ENCODE results near the gene MRPL23.

The MRPL23 gene

DNA sequence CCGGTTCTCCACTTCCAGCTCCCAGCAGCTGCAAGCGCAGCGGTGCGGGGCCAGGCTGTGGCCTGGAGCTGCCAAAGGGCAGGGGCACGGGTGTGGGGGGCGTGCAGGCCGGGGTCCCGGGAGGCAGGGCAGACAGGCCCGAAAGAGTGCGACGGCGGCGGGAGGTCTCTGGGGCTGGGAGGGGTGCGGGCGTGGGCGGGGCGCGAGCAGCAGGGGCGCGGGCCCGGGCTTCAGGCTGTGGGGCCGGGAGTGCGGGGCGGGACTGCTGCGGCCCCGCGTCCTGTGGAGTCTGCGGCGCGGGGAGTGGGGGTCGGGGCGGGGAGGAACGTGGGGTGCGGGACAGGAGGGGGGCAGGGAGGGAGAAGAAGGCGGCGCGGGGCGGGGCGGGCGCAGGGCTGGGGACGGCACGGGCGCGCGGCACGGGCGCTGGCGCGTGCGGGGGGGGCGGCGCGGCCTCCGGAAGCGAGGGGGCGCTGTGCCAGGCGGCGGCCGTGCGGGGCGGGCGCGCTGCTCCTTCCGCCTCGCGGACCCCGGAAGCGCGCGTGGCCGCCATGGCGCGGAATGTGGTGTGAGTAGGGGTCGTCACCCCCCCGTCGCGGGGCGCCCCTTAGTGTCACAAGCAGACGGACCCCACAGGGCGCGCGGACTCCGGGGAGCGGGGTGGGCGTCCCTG lies at the start of gene MRPL23:
MRPL23 (plus strand) TSS at position 521 of the 673 bp plus-strand sequence; CDS start at position 552, 31 bp downstream.
- TF ChIP-seq ZNF8 (CRISPR knock-in tag; IDR thresholded peaks at IDR 0.05) (no peak), ZC3H10 (CRISPR knock-in tag; IDR thresholded peaks at IDR 0.05) (no peak), TOX (CRISPR knock-in tag; IDR thresholded peaks at IDR 0.05; ENCODE audit: borderline replicate concordance) (no peak), OSR1 (CRISPR knock-in tag; IDR thresholded peaks at IDR 0.05) (no peak), ZNF565 (CRISPR knock-in tag; conservative IDR thresholded peaks at IDR 0.05; ENCODE audit: low read depth) (no peak), ISL1 (CRISPR knock-in tag; IDR thresholded peaks at IDR 0.05) (no peak), GLIS3 (CRISPR knock-in tag; IDR thresholded peaks at IDR 0.05) (no peak), SNAI2 (CRISPR knock-in tag; IDR thresholded peaks at IDR 0.05) (no peak), CREB5 (CRISPR knock-in tag; IDR thresholded peaks at IDR 0.05; ENCODE audit: low read depth) (no peak)
- TF ChIP-seq, protein P1, sequence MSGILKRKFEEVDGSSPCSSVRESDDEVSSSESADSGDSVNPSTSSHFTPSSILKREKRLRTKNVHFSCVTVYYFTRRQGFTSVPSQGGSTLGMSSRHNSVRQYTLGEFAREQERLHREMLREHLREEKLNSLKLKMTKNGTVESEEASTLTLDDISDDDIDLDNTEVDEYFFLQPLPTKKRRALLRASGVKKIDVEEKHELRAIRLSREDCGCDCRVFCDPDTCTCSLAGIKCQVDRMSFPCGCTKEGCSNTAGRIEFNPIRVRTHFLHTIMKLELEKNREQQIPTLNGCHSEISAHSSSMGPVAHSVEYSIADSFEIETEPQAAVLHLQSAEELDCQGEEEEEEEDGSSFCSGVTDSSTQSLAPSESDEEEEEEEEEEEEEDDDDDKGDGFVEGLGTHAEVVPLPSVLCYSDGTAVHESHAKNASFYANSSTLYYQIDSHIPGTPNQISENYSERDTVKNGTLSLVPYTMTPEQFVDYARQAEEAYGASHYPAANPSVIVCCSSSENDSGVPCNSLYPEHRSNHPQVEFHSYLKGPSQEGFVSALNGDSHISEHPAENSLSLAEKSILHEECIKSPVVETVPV (CRISPR knock-in tag; IDR thresholded peaks at IDR 0.05): no peak
- TF ChIP-seq, protein P2, sequence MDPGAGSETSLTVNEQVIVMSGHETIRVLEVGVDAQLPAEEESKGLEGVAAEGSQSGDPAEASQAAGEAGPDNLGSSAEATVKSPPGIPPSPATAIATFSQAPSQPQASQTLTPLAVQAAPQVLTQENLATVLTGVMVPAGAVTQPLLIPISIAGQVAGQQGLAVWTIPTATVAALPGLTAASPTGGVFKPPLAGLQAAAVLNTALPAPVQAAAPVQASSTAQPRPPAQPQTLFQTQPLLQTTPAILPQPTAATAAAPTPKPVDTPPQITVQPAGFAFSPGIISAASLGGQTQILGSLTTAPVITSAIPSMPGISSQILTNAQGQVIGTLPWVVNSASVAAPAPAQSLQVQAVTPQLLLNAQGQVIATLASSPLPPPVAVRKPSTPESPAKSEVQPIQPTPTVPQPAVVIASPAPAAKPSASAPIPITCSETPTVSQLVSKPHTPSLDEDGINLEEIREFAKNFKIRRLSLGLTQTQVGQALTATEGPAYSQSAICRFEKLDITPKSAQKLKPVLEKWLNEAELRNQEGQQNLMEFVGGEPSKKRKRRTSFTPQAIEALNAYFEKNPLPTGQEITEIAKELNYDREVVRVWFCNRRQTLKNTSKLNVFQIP (CRISPR knock-in tag; IDR thresholded peaks at IDR 0.05; ENCODE audit: borderline replicate concordance, low read depth): no peak
- peak; percentile 64 for ATAC-seq

GRCh38 chr11:1899090-1899489 lies 48.0 kb upstream of the MRPL23 start:
- no peak for ATAC-seq
- TF ChIP-seq ESRRG (CRISPR knock-in tag; IDR thresholded peaks at IDR 0.05): no peak

- no peak for ATAC-seq
- TF ChIP-seq ZFP30 (CRISPR knock-in tag; IDR thresholded peaks at IDR 0.05) (no peak), CSDC2 (CRISPR knock-in tag; IDR thresholded peaks at IDR 0.05) (no peak), SNAI2 (CRISPR knock-in tag; IDR thresholded peaks at IDR 0.05) (no peak), ISL1 (CRISPR knock-in tag; IDR thresholded peaks at IDR 0.05) (no peak), ZNF565 (CRISPR knock-in tag; conservative IDR thresholded peaks at IDR 0.05; ENCODE audit: low read depth) (no peak), ZNF8 (CRISPR knock-in tag; IDR thresholded peaks at IDR 0.05) (no peak), ZC3H10 (CRISPR knock-in tag; IDR thresholded peaks at IDR 0.05) (no peak), RARB (CRISPR knock-in tag; IDR thresholded peaks at IDR 0.05) (no peak), OSR1 (CRISPR knock-in tag; IDR thresholded peaks at IDR 0.05) (no peak), TCF4 (CRISPR knock-in tag; IDR thresholded peaks at IDR 0.05; ENCODE audit: borderline replicate concordance) (no peak), CREB5 (CRISPR knock-in tag; IDR thresholded peaks at IDR 0.05; ENCODE audit: low read depth) (no peak), GLIS3 (CRISPR knock-in tag; IDR thresholded peaks at IDR 0.05) (no peak), ZNF70 (CRISPR knock-in tag; IDR thresholded peaks at IDR 0.05) (no peak), BACH2 (CRISPR knock-in tag; IDR thresholded peaks at IDR 0.05; ENCODE audit: borderline replicate concordance) (no peak)
- TF ChIP-seq, protein P2 (CRISPR knock-in tag; IDR thresholded peaks at IDR 0.05; ENCODE audit: borderline replicate concordance, low read depth): no peak
- TF ChIP-seq, protein P3, sequence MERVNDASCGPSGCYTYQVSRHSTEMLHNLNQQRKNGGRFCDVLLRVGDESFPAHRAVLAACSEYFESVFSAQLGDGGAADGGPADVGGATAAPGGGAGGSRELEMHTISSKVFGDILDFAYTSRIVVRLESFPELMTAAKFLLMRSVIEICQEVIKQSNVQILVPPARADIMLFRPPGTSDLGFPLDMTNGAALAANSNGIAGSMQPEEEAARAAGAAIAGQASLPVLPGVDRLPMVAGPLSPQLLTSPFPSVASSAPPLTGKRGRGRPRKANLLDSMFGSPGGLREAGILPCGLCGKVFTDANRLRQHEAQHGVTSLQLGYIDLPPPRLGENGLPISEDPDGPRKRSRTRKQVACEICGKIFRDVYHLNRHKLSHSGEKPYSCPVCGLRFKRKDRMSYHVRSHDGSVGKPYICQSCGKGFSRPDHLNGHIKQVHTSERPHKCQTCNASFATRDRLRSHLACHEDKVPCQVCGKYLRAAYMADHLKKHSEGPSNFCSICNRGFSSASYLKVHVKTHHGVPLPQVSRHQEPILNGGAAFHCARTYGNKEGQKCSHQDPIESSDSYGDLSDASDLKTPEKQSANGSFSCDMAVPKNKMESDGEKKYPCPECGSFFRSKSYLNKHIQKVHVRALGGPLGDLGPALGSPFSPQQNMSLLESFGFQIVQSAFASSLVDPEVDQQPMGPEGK (CRISPR knock-in tag; IDR thresholded peaks at IDR 0.05; ENCODE audit: borderline replicate concordance): no peak
These were observed 47.4 kb upstream of the MRPL23 start for GRCh38 chr11:1899686-1900085.

Data from SK-N-SH treated with all-trans-retinoic acid at 6 μM for 48 hours (cell line).